NCI-H1694 (cell line): ENCODE data around the gene THOC5.
A peak's percentile ranks its signal among the peaks of the same experiment; 100 is the strongest.
"Not testable (repeated sequence)": the region's sequence is repeated elsewhere in the genome, so short reads cannot be mapped to it uniquely, and the experiment has no call there.

Experiments
- DNase-seq: peaks from one replicate; lab custom pipeline; 2025; lab: John Stamatoyannopoulos, UW

The THOC5 gene

DNA sequence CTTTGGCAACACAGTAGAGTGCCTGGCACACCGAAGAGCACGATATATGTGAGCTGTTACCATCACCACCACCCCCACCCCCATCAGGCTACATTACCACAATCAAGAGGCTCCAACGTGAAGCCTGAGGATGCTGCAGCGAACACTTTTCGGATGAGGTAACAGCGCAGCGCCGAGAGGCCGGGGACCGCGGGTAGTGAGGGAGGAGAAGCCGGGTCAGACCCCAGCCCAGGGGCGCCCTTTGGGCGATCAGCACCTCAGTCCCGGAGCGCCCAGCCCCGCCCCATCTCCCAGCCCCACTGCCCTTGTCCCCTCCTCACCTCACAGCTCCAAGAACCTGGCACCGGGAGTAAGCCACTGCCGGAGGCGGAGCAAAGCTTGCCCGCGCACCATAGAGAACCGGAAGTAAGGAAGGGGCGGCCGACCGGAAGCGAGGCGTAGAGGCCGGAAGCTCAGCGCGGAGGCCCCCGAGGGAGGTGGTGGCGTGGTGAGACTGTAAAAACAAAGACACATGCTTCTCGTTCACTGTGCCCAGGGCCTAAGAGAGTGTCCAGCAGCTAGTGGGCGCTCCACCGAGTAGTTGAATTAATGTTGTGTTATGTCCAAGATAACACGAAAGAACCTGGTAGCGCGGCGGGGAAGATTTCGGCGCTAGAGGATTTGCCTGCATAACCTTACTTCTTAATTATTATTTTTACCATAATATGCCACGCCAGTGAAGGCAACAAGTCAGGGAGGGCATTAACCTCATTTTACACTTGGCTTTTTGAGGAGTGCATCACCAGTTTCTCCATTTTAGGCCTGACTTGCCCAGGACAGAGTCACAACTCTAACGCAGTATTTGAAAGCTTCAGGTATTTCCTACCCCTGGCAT lies at the start of gene THOC5:
Gene THOC5 (minus strand): TSS at position 407 of the 874 bp plus-strand sequence. CDS start 4,610 bp downstream, outside the sequence.
- DNase-seq: peak; percentile 92

DNA sequence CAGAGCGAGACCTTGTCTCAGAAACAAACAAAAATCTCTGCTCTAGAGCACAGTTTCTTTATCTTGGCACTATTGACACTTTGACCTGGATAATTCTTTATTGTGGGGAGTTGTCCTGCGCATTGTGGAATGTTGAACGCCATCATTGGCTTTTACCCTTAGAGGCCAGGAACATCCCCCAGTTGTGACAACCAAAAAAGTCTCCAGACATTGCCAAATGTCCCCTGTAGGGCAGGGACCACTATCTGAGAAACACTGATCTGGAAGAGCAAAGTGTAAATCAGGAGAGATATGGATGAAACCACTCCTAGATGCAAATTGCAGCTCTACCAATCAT lies 45.1 kb upstream of the THOC5 start:
- no peak for DNase-seq

DNA sequence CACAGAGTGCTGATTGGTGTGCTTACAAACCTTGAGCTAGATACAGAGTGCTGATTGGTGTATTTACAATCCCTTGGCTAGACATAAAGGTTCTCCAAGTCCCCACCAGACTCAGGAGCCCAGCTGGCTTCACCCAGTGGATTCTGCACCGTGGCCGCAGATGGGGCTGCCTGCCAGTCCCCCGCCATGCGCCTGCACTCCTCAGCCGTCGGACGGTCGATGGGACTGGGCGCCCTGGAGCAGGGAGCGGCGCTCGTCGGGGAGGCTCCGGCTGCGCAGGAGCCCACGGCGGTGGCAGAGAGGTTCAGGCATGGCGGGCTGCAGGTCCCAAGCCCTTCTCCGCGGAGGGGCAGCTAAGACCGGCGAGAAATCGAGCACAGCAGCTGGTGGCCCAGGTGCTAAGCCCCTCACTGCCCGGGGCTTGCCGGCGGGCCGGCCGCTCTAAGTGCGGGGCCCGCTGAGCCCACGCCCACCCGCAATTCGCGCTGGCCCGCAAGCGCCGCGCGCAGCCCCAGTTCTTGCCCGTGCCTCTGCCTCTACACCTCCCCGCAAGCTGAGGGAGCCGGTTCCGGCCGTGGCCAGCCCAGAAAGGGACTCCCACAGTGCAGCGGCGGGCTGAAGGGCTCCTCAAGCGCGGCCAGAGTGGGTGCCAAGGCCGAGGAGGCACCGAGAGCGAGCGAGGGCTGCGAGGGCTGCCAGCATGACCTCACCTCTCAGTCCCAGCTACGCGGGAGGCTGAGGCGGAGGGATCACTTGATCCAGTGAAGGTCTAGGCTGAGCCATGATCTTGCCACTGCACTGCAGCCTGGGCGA lies 44.5 kb upstream of the THOC5 start:
- DNase-seq: not testable (repeated sequence)

DNA sequence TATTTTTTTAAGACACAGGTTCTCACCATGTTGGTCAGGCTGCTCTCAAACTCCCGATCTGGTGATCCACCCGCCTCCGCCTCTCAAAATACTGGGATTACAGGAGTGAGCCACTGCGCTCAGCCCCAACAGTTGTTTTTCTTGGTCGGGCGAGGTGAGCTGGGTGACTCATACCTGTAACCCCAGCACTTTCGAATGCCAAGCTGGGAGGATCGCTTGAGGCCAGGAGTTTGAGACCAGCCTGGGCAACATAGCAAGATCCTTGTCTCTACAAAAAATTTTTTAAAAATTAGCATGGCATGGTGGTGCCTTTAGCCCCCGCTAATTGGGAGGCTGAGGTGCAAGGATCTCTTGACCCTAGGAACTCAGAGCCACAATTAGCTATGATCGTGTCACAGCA lies 42.9 kb upstream of the THOC5 start:
- DNase-seq: no peak

DNA sequence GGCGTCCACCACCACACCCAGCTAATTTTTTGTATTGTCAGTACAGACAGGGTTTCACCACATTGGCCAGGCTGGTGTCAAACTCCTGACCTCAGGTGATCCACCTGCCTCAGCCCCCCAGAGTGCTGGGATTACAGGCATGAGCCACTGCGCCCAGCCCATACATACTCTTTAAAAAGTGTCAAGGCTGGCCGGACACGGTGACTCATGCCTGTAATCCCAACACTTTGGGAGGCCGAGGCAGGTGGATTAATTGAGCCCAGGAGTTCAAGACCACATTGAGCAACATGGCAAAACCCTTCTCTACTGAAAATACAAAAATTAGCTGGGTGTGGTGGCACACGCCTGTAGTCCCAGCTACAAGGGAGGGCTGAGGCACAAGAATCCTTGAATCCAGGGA lies 40.9 kb upstream of the THOC5 start:
- not testable (repeated sequence) for DNase-seq

DNA sequence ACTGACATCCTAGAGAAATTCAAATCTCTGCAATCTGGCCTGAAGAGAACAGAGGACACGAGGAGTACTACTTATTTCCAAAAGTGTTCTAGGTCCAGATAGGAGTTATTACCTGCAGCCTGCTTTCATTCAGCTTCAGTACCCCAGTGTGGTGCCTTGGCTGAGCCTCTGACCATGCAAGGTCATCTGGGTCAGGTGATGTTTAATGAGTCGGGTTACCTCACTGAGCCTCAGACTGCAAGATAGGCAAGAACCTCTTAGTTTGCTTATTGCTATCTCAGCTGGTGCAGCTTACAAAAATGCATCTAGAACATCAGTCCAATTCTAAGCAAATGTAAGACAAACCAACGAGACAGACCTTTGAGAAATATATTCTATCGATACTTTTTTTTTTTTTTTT lies 40.4 kb upstream of the THOC5 start:
- no peak for DNase-seq

DNA sequence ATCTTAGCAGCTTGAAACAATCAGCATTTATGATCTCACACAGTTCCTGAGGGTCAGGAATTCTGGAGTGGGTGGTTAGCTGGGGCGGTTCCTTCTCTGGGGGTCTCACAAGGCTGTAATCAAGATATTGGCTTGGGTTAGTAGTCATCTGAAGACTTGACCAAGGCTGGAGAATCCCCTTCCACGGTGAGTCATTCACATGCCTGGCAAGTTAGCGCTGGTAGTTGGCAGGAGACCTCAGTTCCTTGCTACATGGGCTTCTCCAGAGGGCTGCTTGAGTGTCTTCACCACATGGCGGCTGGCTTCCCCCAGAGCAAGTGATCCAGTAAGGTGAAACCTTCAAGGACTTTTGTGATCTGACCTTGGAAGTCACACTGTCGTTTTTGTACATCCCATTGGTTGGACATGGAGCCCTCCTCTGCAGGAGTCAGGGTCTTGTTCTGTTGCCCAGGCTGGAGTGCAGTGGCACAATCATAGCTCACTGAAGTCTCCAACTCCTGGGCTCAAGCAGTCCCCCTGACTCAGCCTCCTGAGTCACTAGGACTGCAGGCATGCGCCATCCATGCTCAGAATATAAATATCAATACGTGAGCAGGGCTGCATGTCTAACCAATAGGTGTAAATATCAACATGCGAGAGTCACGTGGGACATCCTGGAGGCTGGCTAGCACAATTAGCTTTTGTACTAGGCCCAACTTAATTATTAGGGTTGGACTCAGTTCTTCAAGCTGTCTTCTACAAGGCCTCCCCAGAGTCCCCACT lies 34.6 kb upstream of the THOC5 start:
- DNase-seq: no peak

DNA sequence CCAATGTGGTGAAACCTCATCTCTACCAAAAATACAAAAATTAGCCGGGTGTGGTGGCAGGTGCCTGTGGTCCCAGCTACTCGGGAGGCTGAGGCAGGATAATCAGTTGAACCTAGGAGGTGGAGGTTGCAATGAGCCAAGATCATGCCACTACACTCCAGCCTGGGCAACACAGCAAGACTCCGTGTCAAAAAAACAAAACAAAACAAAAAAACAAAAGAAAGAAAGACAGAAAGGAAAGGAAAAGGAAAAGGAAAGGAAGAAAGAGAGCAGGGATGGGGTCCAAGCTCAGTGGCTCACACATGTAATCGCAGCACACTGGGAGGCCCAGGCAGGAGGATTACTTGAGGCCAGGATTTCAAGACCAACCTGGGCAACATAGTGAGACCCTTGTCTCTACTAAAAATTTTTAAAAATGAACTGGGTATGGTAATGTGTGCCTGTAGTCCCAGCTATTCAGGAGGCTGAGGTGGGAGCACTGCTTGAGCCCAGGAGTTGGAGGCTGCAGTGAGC lies 32.7 kb upstream of the THOC5 start:
- DNase-seq: not testable (repeated sequence)

DNA sequence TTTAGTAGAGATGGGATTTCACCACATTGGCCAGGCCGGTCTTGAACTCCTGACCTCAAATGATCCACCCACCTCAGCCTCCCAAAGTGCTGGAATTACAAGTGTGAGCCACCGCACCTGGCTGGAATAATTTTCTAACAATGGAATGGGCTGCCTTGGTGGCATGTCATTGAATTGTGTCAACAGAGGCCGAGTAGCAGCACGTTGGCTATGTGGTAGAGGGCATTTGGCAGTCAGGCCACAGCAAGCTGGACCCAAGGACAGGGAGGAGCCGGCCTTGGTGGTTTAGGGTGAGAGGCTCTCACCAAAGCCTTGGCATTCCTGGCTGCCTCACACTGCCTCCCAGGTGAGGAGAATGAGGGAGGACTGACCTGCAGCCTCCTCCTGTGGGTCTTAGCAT lies 31.4 kb upstream of the THOC5 start:
- no peak for DNase-seq

DNA sequence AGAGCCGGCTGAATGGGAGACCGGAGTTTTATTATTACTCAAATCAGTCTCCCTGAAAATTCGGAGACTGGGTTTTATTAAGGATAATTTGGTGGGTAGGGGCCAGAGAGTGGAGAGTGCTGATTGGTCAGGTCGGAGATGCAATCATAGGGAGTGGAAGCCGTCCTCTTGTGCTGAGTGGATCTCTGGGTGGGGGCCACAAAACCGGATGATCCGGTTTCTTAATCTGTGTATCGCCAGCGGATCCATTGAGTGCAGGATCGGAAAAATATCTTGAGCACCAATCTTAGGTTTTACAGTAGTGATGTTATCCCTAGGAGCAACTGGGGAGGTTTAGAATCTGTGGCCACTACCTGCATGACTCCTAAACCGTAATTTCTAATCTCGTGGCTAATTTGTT lies 28.2 kb upstream of the THOC5 start:
- DNase-seq: no peak

DNA sequence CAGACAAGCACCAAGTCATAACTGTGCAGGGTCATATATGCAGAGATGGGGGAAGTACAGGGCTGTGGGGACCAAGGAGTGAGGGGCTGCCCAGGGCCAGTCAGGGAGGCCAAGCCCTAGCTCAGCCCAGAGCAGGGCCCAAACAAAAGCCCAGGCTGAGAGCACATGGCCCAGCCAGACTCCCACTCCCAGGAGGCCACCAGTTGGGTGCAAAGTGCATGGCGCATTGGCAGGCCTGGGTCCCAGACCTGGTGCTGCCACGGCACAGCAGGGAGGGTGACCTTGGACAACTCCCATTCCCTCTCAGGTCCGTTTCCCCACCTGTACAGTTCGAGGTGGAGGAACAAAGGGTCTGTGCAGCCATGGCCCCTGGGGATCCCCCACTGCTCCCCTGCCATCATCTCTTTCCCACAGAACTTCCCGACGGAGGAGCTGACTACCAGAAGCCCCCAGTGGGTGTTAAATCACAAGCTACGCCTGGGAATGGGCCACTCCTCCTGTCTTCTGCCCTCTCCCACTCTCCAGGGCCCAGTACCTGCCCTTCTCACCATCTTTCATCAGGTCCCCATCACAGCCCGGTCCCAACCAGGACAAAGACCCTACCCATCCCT lies 26.7 kb upstream of the THOC5 start:
- DNase-seq: no peak

DNA sequence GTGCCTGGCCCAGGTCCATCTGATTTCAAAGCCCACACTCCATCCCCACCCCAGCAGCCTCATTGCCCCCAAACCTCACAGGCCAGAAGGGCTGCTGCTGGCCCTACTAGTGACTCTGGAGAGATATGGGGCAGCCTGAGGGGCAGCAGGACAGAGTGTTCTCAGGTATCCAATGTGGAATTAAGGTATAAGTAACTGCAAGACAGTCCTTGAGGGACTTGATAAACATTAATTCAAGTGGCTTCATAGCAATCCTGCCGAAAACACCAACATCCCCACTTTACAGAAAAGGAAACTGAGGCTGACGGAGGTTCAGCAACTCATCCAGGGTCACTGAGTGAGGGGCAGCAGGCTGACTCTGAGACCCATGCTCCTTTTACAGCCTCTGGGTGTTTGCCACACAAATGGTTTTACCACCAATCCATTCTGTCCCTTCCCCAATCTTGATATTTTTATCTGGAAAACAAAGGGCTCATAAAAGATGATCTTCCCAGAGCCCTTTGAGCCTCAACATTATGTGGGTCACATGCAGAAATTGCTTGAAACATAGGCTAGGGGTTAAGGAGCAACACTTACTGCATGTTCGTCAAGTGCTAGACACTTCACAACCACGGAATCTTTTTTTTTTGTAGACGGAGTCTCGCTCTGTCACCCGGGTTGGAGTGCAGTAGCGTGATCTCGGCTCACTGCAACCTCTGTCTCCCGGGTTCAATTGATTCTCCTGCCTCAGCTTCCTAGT lies 25.1 kb upstream of the THOC5 start:
- DNase-seq: no peak

DNA sequence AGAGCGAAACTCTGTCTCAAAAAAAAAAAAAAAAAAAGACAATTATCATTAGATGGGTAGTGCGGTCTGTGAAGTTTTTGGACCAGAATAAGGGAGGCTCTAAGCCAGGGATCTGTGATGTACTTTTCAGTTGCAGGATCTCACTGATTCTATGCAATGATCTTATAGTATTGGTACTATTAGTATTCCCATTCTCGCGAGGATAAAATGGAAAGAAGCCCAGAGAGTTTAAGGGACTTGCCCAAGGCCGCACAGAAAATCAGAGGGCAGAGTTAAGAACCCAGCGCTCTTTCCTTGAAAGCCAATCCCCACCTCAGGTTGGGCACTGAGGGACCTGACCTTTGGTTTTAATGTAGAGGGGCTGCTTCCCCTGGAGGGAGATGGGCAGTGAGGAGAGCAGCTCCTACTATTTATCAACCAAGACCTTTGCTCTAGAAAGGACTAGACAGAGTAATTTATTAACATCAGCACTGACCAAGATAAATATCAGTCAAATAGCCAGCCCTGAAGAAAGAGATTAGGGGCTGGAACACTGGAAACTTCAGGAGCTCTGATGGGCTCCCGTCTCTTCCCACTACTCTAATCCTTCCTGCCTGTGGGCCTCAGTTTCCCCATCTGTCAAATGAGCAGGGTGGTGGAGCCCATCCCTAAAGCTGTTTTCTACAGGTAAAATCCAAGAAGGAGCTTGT lies 21.3 kb upstream of the THOC5 start:
- no peak for DNase-seq

DNA sequence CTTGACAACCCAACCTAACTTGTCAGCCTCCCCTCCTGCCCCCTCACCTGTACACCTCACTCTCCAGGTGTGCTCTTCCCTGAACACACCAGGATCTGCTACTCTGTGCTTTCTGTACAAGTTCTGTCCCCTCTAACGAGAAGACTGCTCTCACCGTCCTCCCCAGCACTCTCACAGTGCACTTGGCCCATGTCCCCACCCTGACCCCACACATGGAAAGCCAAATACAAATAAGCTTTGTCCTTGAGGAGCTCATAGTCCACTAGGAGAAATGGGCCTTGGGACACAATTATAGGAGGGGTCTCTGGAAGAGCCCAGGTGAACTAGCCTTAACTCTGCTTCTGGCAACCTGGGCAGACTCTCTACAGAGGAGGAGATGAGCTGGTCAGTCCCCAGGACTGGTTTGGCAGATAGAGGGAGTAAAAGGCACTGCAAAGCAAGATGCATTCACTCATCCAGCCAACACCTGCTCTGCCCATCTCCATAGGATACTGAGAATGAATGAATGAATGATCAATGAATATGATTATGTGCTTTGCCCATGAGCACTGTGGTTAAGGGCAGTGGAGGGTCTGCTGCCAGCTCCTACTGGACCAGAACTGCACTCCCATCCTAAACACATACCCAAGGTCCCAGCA lies 17.5 kb upstream of the THOC5 start:
- no peak for DNase-seq

DNA sequence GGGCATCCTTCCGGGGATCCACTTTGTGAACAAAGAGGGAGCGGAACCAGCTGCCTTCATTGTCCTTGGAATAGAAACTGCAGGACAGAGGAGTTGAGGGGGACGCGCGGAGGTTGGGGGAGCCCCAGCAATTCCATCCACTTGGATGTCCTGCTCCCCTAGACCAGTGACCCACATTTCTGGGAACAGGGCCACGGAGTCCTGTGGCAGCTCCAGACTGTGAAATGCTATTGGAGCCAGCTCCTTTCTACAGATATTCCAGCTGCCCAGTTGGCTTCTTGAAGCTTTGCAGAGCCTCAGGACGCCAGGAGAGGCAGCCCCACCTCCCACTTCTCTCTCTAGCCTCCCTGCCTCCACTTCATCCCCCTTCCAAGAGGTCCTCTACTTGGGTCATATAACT lies 16.9 kb upstream of the THOC5 start:
- no peak for DNase-seq

DNA sequence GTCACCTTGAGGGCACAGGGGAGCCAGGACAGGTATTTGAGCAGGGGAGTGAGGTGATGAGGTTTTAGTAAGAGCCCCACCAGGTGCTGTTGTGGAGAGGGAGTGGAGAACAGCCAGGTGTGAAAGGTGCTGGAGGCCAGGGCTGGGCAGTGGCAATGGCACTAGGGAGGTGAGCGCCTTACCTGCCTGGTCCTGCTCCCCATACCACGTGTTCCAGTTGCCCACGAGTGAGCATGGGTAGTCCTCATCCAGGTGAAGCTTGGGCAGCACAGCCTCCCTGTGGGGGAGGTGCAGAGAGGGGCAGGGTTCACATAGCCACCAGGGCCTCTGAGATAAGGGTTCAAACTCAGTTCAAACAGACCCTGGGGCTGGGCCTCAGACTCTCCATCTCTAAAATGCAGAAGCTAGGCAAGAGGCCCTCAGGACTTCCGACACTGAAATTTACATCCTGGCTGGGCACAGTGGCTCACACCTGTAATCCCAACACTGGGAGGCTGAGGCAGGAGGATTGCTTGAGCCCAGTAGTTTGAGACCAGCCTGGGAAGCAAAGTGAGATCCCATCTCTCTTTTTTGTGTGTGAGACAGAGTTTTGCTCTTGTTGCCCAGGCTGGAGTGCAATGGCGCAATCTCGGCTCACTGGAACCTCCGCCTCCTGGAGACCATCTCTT lies 15.6 kb upstream of the THOC5 start:
- no peak for DNase-seq

DNA sequence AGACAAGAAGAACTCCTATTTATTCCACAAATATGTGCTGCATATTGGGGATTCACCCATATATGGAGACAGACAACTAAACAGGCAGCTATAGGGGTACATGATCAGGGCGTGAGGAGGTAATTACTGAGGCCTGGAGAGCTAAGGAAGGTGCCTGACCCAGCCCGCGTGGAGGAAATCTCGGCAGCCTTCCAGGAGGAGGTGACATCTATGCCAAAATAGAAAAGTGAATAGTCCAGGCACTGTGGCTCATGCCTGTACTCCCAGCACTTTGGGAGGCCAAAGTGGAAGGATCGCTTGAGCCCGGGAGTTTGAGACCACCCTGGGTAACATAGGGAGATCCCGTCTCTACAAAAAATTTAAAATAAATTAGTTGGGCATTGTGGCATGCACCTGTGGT lies 13.8 kb upstream of the THOC5 start:
- DNase-seq: no peak

DNA sequence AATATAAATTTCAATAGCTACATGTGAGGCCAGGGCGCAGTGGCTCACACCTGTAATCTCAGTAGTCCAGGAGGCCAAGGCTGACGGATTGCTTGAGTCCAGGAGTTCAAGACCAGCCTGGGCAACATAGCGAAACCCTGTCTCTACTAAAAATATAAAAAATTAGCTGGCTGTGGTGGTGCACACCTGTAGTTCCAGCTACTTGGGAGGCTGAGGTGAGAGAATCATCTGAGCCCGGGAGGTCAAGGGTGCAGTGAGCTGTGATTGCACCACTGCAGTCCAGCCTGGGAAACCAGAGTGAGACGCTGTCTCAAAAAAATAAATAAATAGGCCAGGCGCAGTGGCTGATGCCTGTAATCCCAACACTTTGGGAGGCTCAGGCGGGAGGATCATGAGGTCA lies 13.0 kb upstream of the THOC5 start:
- DNase-seq: not testable (repeated sequence)

DNA sequence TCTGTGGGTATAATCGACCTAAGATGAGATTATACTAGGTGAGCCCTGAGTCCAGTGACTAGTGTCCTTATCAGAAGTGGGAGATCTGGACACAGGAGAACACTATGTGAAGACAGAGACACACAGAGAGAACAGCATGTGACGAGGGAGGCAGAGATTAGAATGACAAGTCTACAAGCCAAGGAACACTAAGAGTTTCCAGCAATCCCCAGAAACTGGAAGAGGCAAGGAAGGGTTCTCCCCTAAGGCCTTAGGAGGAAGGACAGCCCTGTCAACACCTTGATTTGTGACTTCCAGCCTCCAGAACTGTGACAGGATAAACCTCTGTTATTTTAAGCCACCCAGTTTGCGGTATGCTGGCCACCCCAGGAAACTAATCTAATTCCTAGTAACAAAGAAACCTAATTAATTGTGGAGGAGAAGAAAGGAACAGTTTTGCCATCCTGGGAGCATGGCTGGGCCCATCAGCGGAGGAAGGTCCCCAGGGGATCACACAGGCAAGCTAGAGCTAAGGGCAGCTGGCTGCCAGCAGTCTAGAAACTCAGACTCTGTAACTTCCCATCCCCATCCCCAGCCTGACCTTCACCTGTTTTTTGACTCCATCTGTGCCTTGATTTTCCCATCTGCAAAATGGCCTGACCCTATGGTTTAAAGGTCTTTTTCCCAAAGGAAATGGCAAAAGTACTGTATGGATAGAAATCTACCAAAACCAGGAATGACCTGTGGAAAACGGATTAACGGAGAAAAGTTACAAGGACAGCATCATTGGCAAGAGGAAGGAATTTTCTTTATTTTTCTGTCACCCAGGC lies 10.3 kb upstream of the THOC5 start:
- no peak for DNase-seq
